T-cell (primary cell): ENCODE measurements around the gene RFX4. TPM values are rescaled to one million over a fixed set of nuclear protein-coding genes. Genes with fewer than 3 reads are reported as not detected.

ENCODE experiments used
- ATAC-seq, 4 experiments: fragments of 200-7000 bp in 3 of 4; fragments of 150-1000 bp in 1 of 4; cut with Tn5 transposase; replicated peaks in 1 of 4; 1 replicate in 3 of 4; 2 replicates in 1 of 4; pipeline ENCODE4 v1.10.0; 2021; ENCODE audit warnings: moderate library complexity in 3 of 4, mild to moderate bottlenecking in 2 of 4, moderate number of reproducible peaks in 1 of 4
- CTCF ChIA-PET, 2 donors: fragments of 300-600 bp; sonication (Branson Sonifier 250); formaldehyde crosslinking; loops; one replicate each; lab custom pipeline; 2022; ENCODE audit warnings: antibody characterized with exemption in 2 of 2; lab: Charles Lee
- POLR2A ChIA-PET, 2 donors: fragments of 300-600 bp; sonication (Branson Sonifier 250); formaldehyde crosslinking; loops; one replicate each; lab custom pipeline; 2022; ENCODE audit warnings: antibody characterized with exemption in 2 of 2; lab: Charles Lee
- DNase-seq, 35 experiments: peaks; one replicate each; pipeline versions ENCODE4 v3.0.0 to v3.0.0-alpha.2; 2013 to 2023
- H3K27ac ChIP-seq: one replicate; pipeline ENCODE4 v1.5.1; 2013; ENCODE audit warnings: low read length
- H3K27me3 ChIP-seq, 2 experiments: replicated peaks in 1 of 2; 1 replicate in 1 of 2; 2 replicates in 1 of 2; pipeline versions ENCODE4 v1.6.1 to v1.7.0; 2013; ENCODE audit warnings: low read length in 1 of 2, mixed read lengths in 1 of 2; ENCODE audit not compliant: control insufficient read depth in 2 of 2, insufficient read depth in 2 of 2; ENCODE audit errors: extremely low read depth in 1 of 2
- H3K36me3 ChIP-seq, 2 donors: 1 replicate in 1 of 2; 2 replicates in 1 of 2; pipeline versions ENCODE4 v1.6.1 to v1.7.0; 2013; ENCODE audit warnings: low read length in 1 of 2; ENCODE audit not compliant: control insufficient read depth in 2 of 2, insufficient read depth in 1 of 2; ENCODE audit errors: extremely low read depth in 1 of 2
- H3K4me1 ChIP-seq, 2 experiments: 1 replicate in 1 of 2; 2 replicates in 1 of 2; pipeline versions ENCODE4 v1.6.1 to v1.7.0; 2013; ENCODE audit warnings: low read length in 2 of 2, mixed read lengths in 1 of 2; ENCODE audit not compliant: insufficient read depth in 2 of 2, control insufficient read depth in 1 of 2; ENCODE audit errors: extremely low read depth in 1 of 2
- H3K4me3 ChIP-seq, 2 donors: 1 replicate in 1 of 2; 2 replicates in 1 of 2; pipeline versions ENCODE4 v1.5.1 to v1.7.0; 2013; ENCODE audit warnings: mild to moderate bottlenecking in 2 of 2, low read length in 1 of 2, moderate library complexity in 1 of 2; ENCODE audit not compliant: control insufficient read depth in 1 of 2; ENCODE audit errors: extremely low read depth in 1 of 2
- H3K9me3 ChIP-seq: 2 replicates; pipeline ENCODE4 v1.7.0; 2013
- H3K27ac Mint-ChIP-seq, 2 donors: one replicate each; pipeline ENCODE4 v1.8.0; 2020 to 2021; ENCODE audit warnings: mild to moderate bottlenecking in 2 of 2, mixed read lengths in 2 of 2
- H3K27me3 Mint-ChIP-seq, 2 donors: one replicate each; pipeline ENCODE4 v1.8.0; 2021 to 2022; ENCODE audit warnings: mixed read lengths in 2 of 2
- H3K36me3 Mint-ChIP-seq: one replicate; pipeline ENCODE4 v1.8.0; 2021; ENCODE audit warnings: mixed read lengths
- H3K4me1 Mint-ChIP-seq, 3 donors: one replicate each; pipeline ENCODE4 v1.8.0; 2020 to 2022; ENCODE audit warnings: mixed read lengths in 3 of 3, mild to moderate bottlenecking in 1 of 3
- H3K4me3 Mint-ChIP-seq, 3 donors: one replicate each; pipeline ENCODE4 v1.8.0; 2020 to 2022; ENCODE audit warnings: mild to moderate bottlenecking in 3 of 3, mixed read lengths in 3 of 3, moderate library complexity in 3 of 3
- H3K9me3 Mint-ChIP-seq, 3 donors: one replicate each; pipeline ENCODE4 v1.8.0; 2020 to 2022; ENCODE audit warnings: mixed read lengths in 3 of 3
- WGBS: methylation state at CpG from one replicate; pipeline ENCODE4 v1.1.5; 2013; ENCODE audit warnings: missing lambda C conversion rate; ENCODE audit not compliant: insufficient coverage; 5-methylcytosine and 5-hydroxymethylcytosine counted together
- total RNA-seq, 35 experiments: library from RNA in 6 of 35; stranded (reverse) in 6 of 35; fragments of 120-200 nt in 1 of 35; gene quantifications; one replicate each; pipeline versions ENCODE4 v1.2.1 to v1.2.4 and lab custom pipeline; 2013 to 2026

RFX4 gene
- total RNA-seq, 5 donors from 2014 or later (not counting 1 experiment from before 2014, with no cell fraction given), result not detected

GRCh38 chr12:106754331-106754730 lies 171.5 kb downstream of the RFX4 start:
- Histone ChIP-seq H3K4me1 (peaks cover 16 to 22% of the 10 kb centered on the region in 2 experiments), H3K4me3 (no peak overlapping the region), H3K27me3 (no peaks in the 10 kb centered on the region), H3K36me3 (no peaks in the 10 kb centered on the region), H3K9me3 (no peaks in the 10 kb centered on the region), H3K27ac (no peak overlapping the region)
- Mint-ChIP-seq H3K4me1 (peaks cover 33 to 43% (median 37%) of the 10 kb centered on the region in 3 donors), H3K9me3 (peaks cover 0 to 4% (median 4%) of the 10 kb centered on the region in 3 donors), H3K27ac (peak overlapping the region in 1 of 2 donors; percentile 84), H3K27me3 (no peaks in the 10 kb centered on the region), H3K36me3 (no peaks in the 10 kb centered on the region), H3K4me3 (peak overlapping the region in 1 of 3 donors; percentile 70)
- POLR2A ChIA-PET, result interaction anchor here in 1 of 2 donors (0.6 kb wide), 1 partner anchor 109 kb away, joined by 3 read pairs; no protein-coding TSS in a partner anchor
- ATAC-seq (no peak), DNase-seq (no peak)
- CTCF ChIA-PET, result interaction anchor here in 1 of 2 donors (1.6 kb wide), 1 partner anchor 18 kb away, joined by 5 read pairs; no protein-coding TSS in a partner anchor
- 100% methylated on average over 1 of the region's 1 CpG for whole genome bisulfite sequencing

- Histone ChIP-seq H3K36me3 (no peaks in the 10 kb centered on the region), H3K9me3 (no peaks in the 10 kb centered on the region), H3K27ac (no peak overlapping the region), H3K4me1 (peaks cover 25 to 32% of the 10 kb centered on the region in 2 experiments), H3K27me3 (no peaks in the 10 kb centered on the region), H3K4me3 (no peak overlapping the region)
- DNase-seq (no peak), ATAC-seq (no peak)
- no peaks in the 10 kb centered on the region for H3K9me3 Mint-ChIP-seq
- no peaks in the 10 kb centered on the region for H3K27me3 Mint-ChIP-seq
- peaks cover 46 to 54% (median 51%) of the 10 kb centered on the region in 3 donors for H3K4me1 Mint-ChIP-seq
- CTCF ChIA-PET, result no interaction called here
- no peak overlapping the region for H3K27ac Mint-ChIP-seq
- H3K36me3 Mint-ChIP-seq, result no peaks in the 10 kb centered on the region
- POLR2A ChIA-PET, result interaction anchor here in 1 of 2 donors (0.6 to 1.0 kb wide), 2 partner anchors 9 to 108 kb away, joined by 3 to 7 read pairs; no protein-coding TSS in a partner anchor
- WGBS, result no CpG with 5 or more reads among the region's 6 CpGs
- H3K4me3 Mint-ChIP-seq, result peak overlapping the region in 1 of 3 donors; percentile 35
Measured at GRCh38 chr12:106757623-106758348, 175.0 kb downstream of the RFX4 start.

GRCh38 chr12:106758349-106759110 lies 175.7 kb downstream of the RFX4 start:
- Histone ChIP-seq H3K36me3 (no peaks in the 10 kb centered on the region), H3K4me3 (no peak overlapping the region), H3K27ac (no peak overlapping the region), H3K9me3 (no peaks in the 10 kb centered on the region), H3K4me1 (peaks cover 19 to 25% of the 10 kb centered on the region in 2 experiments), H3K27me3 (no peaks in the 10 kb centered on the region)
- H3K4me1 Mint-ChIP-seq, result peaks cover 39 to 48% (median 44%) of the 10 kb centered on the region in 3 donors
- no peaks in the 10 kb centered on the region for H3K9me3 Mint-ChIP-seq
- H3K4me3 Mint-ChIP-seq, result peak overlapping the region in 1 of 3 donors; percentile 36
- no peak for DNase-seq
- 98% methylated on average over 5 of the region's 7 CpGs for WGBS
- no peak for ATAC-seq
- H3K27me3 Mint-ChIP-seq, result no peaks in the 10 kb centered on the region
- no peaks in the 10 kb centered on the region for H3K36me3 Mint-ChIP-seq
- ChIA-PET CTCF (no interaction called here), POLR2A (no interaction called here)
- peak overlapping the region; percentile 75 to 80 for H3K27ac Mint-ChIP-seq

- peak in 2 of 4 experiments; percentile 22 to 51 for ATAC-seq
- Mint-ChIP-seq H3K9me3 (no peaks in the 10 kb centered on the region), H3K27ac (peak overlapping the region; percentile 92 to 96), H3K4me1 (peaks cover 28 to 36% (median 33%) of the 10 kb centered on the region in 3 donors), H3K4me3 (peak overlapping the region; percentile 25 to 79 (median 43)), H3K36me3 (no peaks in the 10 kb centered on the region), H3K27me3 (no peaks in the 10 kb centered on the region)
- CTCF ChIA-PET, result no interaction called here
- whole genome bisulfite sequencing, result 62% methylated on average over 3 of the region's 7 CpGs
- Histone ChIP-seq H3K9me3 (no peaks in the 10 kb centered on the region), H3K4me1 (peaks cover 13 to 15% of the 10 kb centered on the region in 2 experiments), H3K4me3 (peak overlapping the region in 1 of 2 donors; percentile 1), H3K27ac (peak overlapping the region; percentile 65), H3K27me3 (peaks cover 0 to 5% of the 10 kb centered on the region in 2 experiments), H3K36me3 (no peaks in the 10 kb centered on the region)
- DNase-seq, result no peak
- POLR2A ChIA-PET, result no interaction called here
Measured at GRCh38 chr12:106759526-106760183, 176.9 kb downstream of the RFX4 start.

GRCh38 chr12:106760184-106760531 lies 177.4 kb downstream of the RFX4 start:
- POLR2A ChIA-PET, result no interaction called here
- WGBS, result 29% methylated on average over 1 of the region's 2 CpGs
- peak in 15 of 35 experiments; percentile 10 to 61 (median 26) for DNase-seq

GRCh38 chr12:106764220-106764619 lies 181.4 kb downstream of the RFX4 start:
- H3K27ac ChIP-seq, result no peak overlapping the region
- ChIA-PET CTCF (no interaction called here), POLR2A (no interaction called here)
- no peaks in the 10 kb centered on the region for H3K36me3 ChIP-seq
- peaks cover 24 to 25% of the 10 kb centered on the region in 2 experiments for H3K4me1 ChIP-seq
- DNase-seq, result no peak
- Mint-ChIP-seq H3K36me3 (no peaks in the 10 kb centered on the region), H3K4me3 (no peak overlapping the region), H3K27me3 (no peaks in the 10 kb centered on the region), H3K9me3 (no peaks in the 10 kb centered on the region), H3K27ac (no peak overlapping the region), H3K4me1 (peaks cover 34 to 37% (median 36%) of the 10 kb centered on the region in 3 donors)
- H3K27me3 ChIP-seq, result peaks cover 0 to 6% of the 10 kb centered on the region in 2 experiments
- H3K4me3 ChIP-seq, result no peak overlapping the region
- H3K9me3 ChIP-seq, result no peaks in the 10 kb centered on the region
- ATAC-seq, result no peak

More at GRCh38 chr12:106760184-106760531, 177.4 kb downstream of the RFX4 start:
- Mint-ChIP-seq H3K4me1 (peaks cover 27 to 35% (median 31%) of the 10 kb centered on the region in 3 donors), H3K27ac (peak overlapping the region; percentile 92 to 96), H3K4me3 (peak overlapping the region; percentile 25 to 79 (median 43)), H3K9me3 (no peaks in the 10 kb centered on the region), H3K36me3 (no peaks in the 10 kb centered on the region), H3K27me3 (no peaks in the 10 kb centered on the region)
- peak overlapping the region; percentile 65 for H3K27ac ChIP-seq
- H3K27me3 ChIP-seq, result peaks cover 0 to 6% of the 10 kb centered on the region in 2 experiments
- ATAC-seq, result peak; percentile 87 to 98 (median 96)
- H3K36me3 ChIP-seq, result no peaks in the 10 kb centered on the region
- H3K4me1 ChIP-seq, result peaks cover 13 to 15% of the 10 kb centered on the region in 2 experiments
- no peaks in the 10 kb centered on the region for H3K9me3 ChIP-seq
- H3K4me3 ChIP-seq, result peak overlapping the region in 1 of 2 donors; percentile 1
- CTCF ChIA-PET, result no interaction called here
